KMS-11 (cell line): ENCODE measurements around the gene EIF2B2.

Experiments
- H2AFZ ChIP-seq: fragments of 200-600 bp; sonication (generic); 2 replicates; pipeline ENCODE4 v1.6.1; 2016; ENCODE audit warnings: antibody characterized with exemption, mixed run types, low read depth
- H3K27ac ChIP-seq: fragments of 200-600 bp; sonication (generic); 2 replicates; pipeline ENCODE4 v1.6.1; 2016; ENCODE audit warnings: mild to moderate bottlenecking, mixed run types
- H3K27me3 ChIP-seq: fragments of 200-600 bp; sonication (generic); 2 replicates; pipeline ENCODE4 v1.6.1; 2017; ENCODE audit warnings: mild to moderate bottlenecking, low read depth, mixed run types, moderate library complexity; ENCODE audit not compliant: insufficient read depth
- H3K36me3 ChIP-seq: fragments of 200-600 bp; sonication (generic); 2 replicates; pipeline ENCODE4 v1.6.1; 2017; ENCODE audit warnings: mild to moderate bottlenecking, mixed run types; ENCODE audit not compliant: insufficient read depth
- H3K4me1 ChIP-seq: fragments of 200-600 bp; sonication (generic); 2 replicates; pipeline ENCODE4 v1.6.1; 2016; ENCODE audit warnings: mild to moderate bottlenecking, low read depth, mixed run types; ENCODE audit not compliant: poor library complexity, severe bottlenecking
- H3K4me2 ChIP-seq: fragments of 200-600 bp; sonication (generic); 2 replicates; pipeline ENCODE4 v1.7.0; 2016; ENCODE audit warnings: mild to moderate bottlenecking, mixed run types
- H3K4me3 ChIP-seq: fragments of 200-600 bp; sonication (generic); IDR thresholded peaks from 2 replicates; pipeline ENCODE4 v1.6.1; 2017; ENCODE audit warnings: low read depth, low read length, mixed read lengths; ENCODE audit not compliant: insufficient read depth
- H3K79me2 ChIP-seq: fragments of 200-600 bp; sonication (generic); 2 replicates; pipeline ENCODE4 v1.6.1; 2016; ENCODE audit warnings: low read depth, mixed run types; ENCODE audit not compliant: insufficient read depth
- H3K9ac ChIP-seq: fragments of 200-600 bp; sonication (generic); 2 replicates; pipeline ENCODE4 v1.6.1; 2016; ENCODE audit warnings: mild to moderate bottlenecking, mixed run types
- H4K20me1 ChIP-seq: fragments of 200-600 bp; sonication (generic); 2 replicates; pipeline ENCODE4 v1.6.1; 2016; ENCODE audit warnings: mild to moderate bottlenecking, mixed run types; ENCODE audit not compliant: insufficient read depth
- CTCF ChIP-seq: fragments of 200-600 bp; sonication (generic); conservative IDR thresholded peaks from 2 replicates; pipeline ENCODE4 v1.6.1; 2017; ENCODE audit warnings: low read depth, mild to moderate bottlenecking, antibody characterized with exemption, low read length, moderate library complexity, mixed read lengths

EIF2B2 gene

GRCh38 chr14:74963178-74963704 lies 39.5 kb upstream of the EIF2B2 start:
- Histone ChIP-seq H2AFZ (no peak overlapping the region), H3K79me2 (no peaks in the 10 kb centered on the region), H3K9ac (no peak overlapping the region), H3K4me3 (no peak overlapping the region), H4K20me1 (no peaks in the 10 kb centered on the region), H3K4me2 (no peak overlapping the region), H3K4me1 (no peaks in the 10 kb centered on the region), H3K27me3 (peaks cover 3% of the 10 kb centered on the region), H3K36me3 (no peaks in the 10 kb centered on the region), H3K27ac (no peak overlapping the region)
- no peak for TF ChIP-seq CTCF

GRCh38 chr14:74963705-74964271 lies 38.9 kb upstream of the EIF2B2 start:
- Histone ChIP-seq H3K27ac (no peak overlapping the region), H3K4me2 (no peak overlapping the region), H2AFZ (no peak overlapping the region)

GRCh38 chr14:74964787-74965485 lies 37.8 kb upstream of the EIF2B2 start:
- no peaks in the 10 kb centered on the region for H3K36me3 ChIP-seq
- TF ChIP-seq CTCF, result no peak
- peaks cover 3% of the 10 kb centered on the region for H3K27me3 ChIP-seq
- no peak overlapping the region for H3K9ac ChIP-seq
- H4K20me1 ChIP-seq, result no peaks in the 10 kb centered on the region
- no peaks in the 10 kb centered on the region for H3K4me1 ChIP-seq
- no peak overlapping the region for H3K4me3 ChIP-seq
- H2AFZ ChIP-seq, result no peak overlapping the region
- H3K79me2 ChIP-seq, result no peaks in the 10 kb centered on the region
- no peak overlapping the region for H3K4me2 ChIP-seq
- no peak overlapping the region for H3K27ac ChIP-seq

More at GRCh38 chr14:74963705-74964271, 38.9 kb upstream of the EIF2B2 start:
- Histone ChIP-seq H3K4me1 (no peaks in the 10 kb centered on the region), H3K27me3 (peaks cover 3% of the 10 kb centered on the region), H3K79me2 (no peaks in the 10 kb centered on the region), H3K4me3 (no peak overlapping the region), H4K20me1 (no peaks in the 10 kb centered on the region), H3K36me3 (no peaks in the 10 kb centered on the region), H3K9ac (no peak overlapping the region)
- no peak for TF ChIP-seq CTCF

GRCh38 chr14:74965486-74966153 lies 37.1 kb upstream of the EIF2B2 start:
- H3K4me3 ChIP-seq, result no peak overlapping the region

More at GRCh38 chr14:74965486-74966153, 37.1 kb upstream of the EIF2B2 start:
- Histone ChIP-seq H3K36me3 (no peaks in the 10 kb centered on the region), H3K4me2 (no peak overlapping the region), H2AFZ (no peak overlapping the region), H3K9ac (no peak overlapping the region), H3K4me1 (no peaks in the 10 kb centered on the region), H3K27me3 (peaks cover 3% of the 10 kb centered on the region), H3K27ac (no peak overlapping the region), H4K20me1 (no peaks in the 10 kb centered on the region), H3K79me2 (no peaks in the 10 kb centered on the region)
- no peak for TF ChIP-seq CTCF
